BLaER1 treated with 17β-estradiol and CSF1 and Interleukin-3, amounts not matched to agents 10 nM and 100 nM (cell line): ENCODE measurements around the gene ADGRE1.

Source experiments
- H3K27ac ChIP-seq, 11 experiments: shearing (Covaris generic); formaldehyde crosslinking; 2 replicates each; pipeline ENCODE4 v1.8.1; 2022
- H3K27me3 ChIP-seq, 11 experiments: shearing (Covaris generic); formaldehyde crosslinking; 2 replicates each; pipeline ENCODE4 v1.8.1; 2022
- H3K36me3 ChIP-seq, 11 experiments: shearing (Covaris generic); formaldehyde crosslinking; 2 replicates each; pipeline ENCODE4 v1.8.1; 2022
- H3K4me1 ChIP-seq, 10 experiments: shearing (Covaris generic); formaldehyde crosslinking; 2 replicates each; pipeline ENCODE4 v1.8.1; 2022
- H3K4me2 ChIP-seq, 11 experiments: shearing (Covaris generic); formaldehyde crosslinking; 2 replicates each; pipeline ENCODE4 v1.8.1; 2022
- H3K4me3 ChIP-seq, 10 experiments: shearing (Covaris generic); formaldehyde crosslinking; 2 replicates each; pipeline ENCODE4 v1.8.1; 2022
- H3K9ac ChIP-seq, 11 experiments: shearing (Covaris generic); formaldehyde crosslinking; 2 replicates each; pipeline ENCODE4 v1.8.1; 2022
- H3K9me3 ChIP-seq, 11 experiments: shearing (Covaris generic); formaldehyde crosslinking; replicated peaks in 1 of 11; 2 replicates each; pipeline ENCODE4 v1.8.1; 2022
- H4K20me1 ChIP-seq, 11 experiments: shearing (Covaris generic); formaldehyde crosslinking; 2 replicates each; pipeline ENCODE4 v1.8.1; 2022
- Cebpa-rat ChIP-seq, 11 experiments: shearing (Covaris generic); IDR thresholded peaks; 2 replicates each; pipeline ENCODE4 v1.8.1; 2022

Gene ADGRE1

DNA sequence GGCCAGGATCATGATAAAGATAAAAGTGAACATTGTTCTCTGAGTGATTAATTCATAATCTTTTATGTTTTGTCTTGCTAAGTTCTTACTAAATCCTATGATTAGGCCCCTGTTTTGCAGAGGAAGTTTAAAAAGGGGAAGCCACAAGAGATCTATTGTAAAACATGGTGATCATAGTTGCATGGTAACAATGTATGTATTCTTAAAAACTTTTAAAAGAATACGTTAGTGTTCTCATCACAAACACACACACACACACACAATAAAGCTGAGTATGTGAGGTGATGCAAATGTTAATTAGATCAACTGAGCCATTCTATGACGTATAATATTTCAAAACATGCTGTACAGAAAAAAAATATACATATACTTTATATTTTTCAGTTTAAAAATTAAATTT, 82.6 kb downstream of the ADGRE1 start:
- Histone ChIP-seq H3K27me3 (no peaks in the 10 kb centered on the region), H3K4me3 (no peak overlapping the region), H3K27ac (peak overlapping the region in 7 of 11 experiments; percentile 9 to 79 (median 46); a peak in 12 of 22 replicates), H3K9ac (peak overlapping the region in 3 of 11 experiments; percentile 1 to 48 (median 24); a peak in 4 of 22 replicates), H3K36me3 (peaks cover 0 to 47% (median 0%) of the 10 kb centered on the region in 11 experiments; a peak in 4 of 22 replicates), H3K4me2 (peak overlapping the region in 7 of 11 experiments; percentile 2 to 71 (median 38); a peak in 9 of 22 replicates), H3K9me3 (peaks cover 9 to 25% (median 18%) of the 10 kb centered on the region in 11 experiments), H4K20me1 (no peaks in the 10 kb centered on the region), H3K4me1 (peaks cover 8 to 69% (median 21%) of the 10 kb centered on the region in 10 experiments; a peak in 17 of 20 replicates)
- no peak for TF ChIP-seq Cebpa-rat (IDR thresholded peaks at IDR 0.05)

DNA sequence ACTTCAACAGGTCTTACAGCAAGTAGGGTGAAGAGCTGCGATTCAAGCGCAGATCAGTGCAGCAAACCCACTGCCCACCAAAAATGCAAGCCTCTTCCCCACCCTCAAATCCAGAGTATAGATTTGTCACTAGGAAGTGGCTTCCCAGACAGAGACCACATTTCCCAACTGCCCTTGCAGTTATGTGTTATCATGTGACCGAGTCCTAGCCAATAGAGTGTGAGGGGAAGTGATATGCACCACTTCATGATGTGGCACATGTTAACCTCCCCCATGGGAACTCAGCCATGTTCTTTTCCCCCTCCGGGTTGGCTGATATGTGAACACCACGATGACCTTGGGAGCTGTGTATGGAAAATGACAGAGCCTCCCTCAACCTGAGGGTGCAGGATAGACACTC, 83.1 kb downstream of the ADGRE1 start:
- peak overlapping the region in 1 of 10 experiments; percentile 10; a peak in 2 of 20 replicates for H3K4me3 ChIP-seq
- no peaks in the 10 kb centered on the region for H4K20me1 ChIP-seq
- peak overlapping the region in 10 of 11 experiments; percentile 1 to 79 (median 54); a peak in 19 of 22 replicates for H3K27ac ChIP-seq
- TF ChIP-seq Cebpa-rat (IDR thresholded peaks at IDR 0.05), result no peak
- H3K27me3 ChIP-seq, result no peaks in the 10 kb centered on the region
- H3K36me3 ChIP-seq, result peaks cover 0 to 44% (median 0%) of the 10 kb centered on the region in 11 experiments; a peak in 4 of 22 replicates
- H3K4me2 ChIP-seq, result peak overlapping the region in 10 of 11 experiments; percentile 2 to 71 (median 20); a peak in 15 of 22 replicates
- peaks cover 8 to 69% (median 21%) of the 10 kb centered on the region in 10 experiments; a peak in 17 of 20 replicates for H3K4me1 ChIP-seq
- peaks cover 9 to 29% (median 18%) of the 10 kb centered on the region in 11 experiments for H3K9me3 ChIP-seq
- H3K9ac ChIP-seq, result peak overlapping the region in 3 of 11 experiments; percentile 1 to 48 (median 24); a peak in 3 of 22 replicates

DNA sequence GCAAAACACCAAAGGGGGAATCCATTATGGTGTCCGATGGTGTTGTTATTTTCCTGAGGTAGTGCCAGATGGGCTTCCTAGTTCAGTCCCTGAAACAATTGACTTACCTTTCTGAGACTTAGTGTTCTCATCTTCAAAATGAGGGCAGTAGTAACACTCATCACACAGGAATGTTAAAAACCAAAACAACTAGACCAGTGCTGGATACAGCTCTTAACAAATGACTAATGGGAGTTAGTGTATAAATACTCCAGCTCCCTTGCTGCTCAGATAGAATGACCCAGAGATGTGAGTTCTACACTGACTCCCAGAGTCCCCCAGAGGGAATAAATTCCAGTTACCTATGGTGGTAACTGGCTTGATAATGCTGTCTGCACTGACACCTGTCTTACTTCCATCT, 84.0 kb downstream of the ADGRE1 start:
- Histone ChIP-seq H3K4me2 (peak overlapping the region in 4 of 11 experiments; percentile 3 to 71 (median 29); a peak in 6 of 22 replicates), H3K4me3 (peak overlapping the region in 2 of 10 experiments; percentile 10 to 16; a peak in 3 of 20 replicates), H3K27me3 (no peaks in the 10 kb centered on the region), H3K36me3 (peaks cover 0 to 44% (median 0%) of the 10 kb centered on the region in 11 experiments; a peak in 4 of 22 replicates), H3K9ac (no peak overlapping the region), H3K4me1 (peaks cover 8 to 69% (median 21%) of the 10 kb centered on the region in 10 experiments; a peak in 17 of 20 replicates), H3K27ac (peak overlapping the region in 2 of 11 experiments; percentile 76 to 79; a peak in 5 of 22 replicates), H3K9me3 (peaks cover 14 to 35% (median 19%) of the 10 kb centered on the region in 11 experiments), H4K20me1 (no peaks in the 10 kb centered on the region)
- TF ChIP-seq Cebpa-rat (IDR thresholded peaks at IDR 0.05), result no peak

DNA sequence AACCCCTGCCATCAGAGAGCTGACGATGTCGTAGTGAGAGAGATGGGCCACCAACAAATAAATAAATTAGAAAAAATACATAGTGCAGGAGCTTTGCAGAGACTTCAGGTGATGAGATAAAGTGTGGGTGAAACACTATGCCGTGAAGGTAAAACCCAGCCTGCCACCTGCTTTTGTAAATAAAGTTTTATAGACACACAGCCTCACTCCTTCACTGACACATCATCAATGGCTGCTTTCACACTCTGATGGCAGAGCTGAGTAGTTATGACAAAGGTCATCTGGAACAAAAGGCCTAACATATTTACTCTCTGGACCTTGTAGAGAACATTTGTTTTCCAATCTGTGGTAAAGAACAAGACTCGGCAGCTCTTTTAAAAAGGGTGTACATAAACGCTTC, 88.8 kb downstream of the ADGRE1 start:
- peaks cover under 1 to 22% (median 8%) of the 10 kb centered on the region in 10 experiments; a peak in 16 of 20 replicates for H3K4me1 ChIP-seq
- H3K4me2 ChIP-seq, result no peak overlapping the region
- peaks cover 0 to 81% (median 0%) of the 10 kb centered on the region in 11 experiments; a peak in 4 of 22 replicates for H3K36me3 ChIP-seq
- peaks cover 32 to 51% (median 42%) of the 10 kb centered on the region in 11 experiments for H3K9me3 ChIP-seq
- TF ChIP-seq Cebpa-rat (IDR thresholded peaks at IDR 0.05), result no peak
- no peak overlapping the region for H3K4me3 ChIP-seq
- no peaks in the 10 kb centered on the region for H3K27me3 ChIP-seq
- H3K27ac ChIP-seq, result no peak overlapping the region
- no peak overlapping the region for H3K9ac ChIP-seq
- no peaks in the 10 kb centered on the region for H4K20me1 ChIP-seq

DNA sequence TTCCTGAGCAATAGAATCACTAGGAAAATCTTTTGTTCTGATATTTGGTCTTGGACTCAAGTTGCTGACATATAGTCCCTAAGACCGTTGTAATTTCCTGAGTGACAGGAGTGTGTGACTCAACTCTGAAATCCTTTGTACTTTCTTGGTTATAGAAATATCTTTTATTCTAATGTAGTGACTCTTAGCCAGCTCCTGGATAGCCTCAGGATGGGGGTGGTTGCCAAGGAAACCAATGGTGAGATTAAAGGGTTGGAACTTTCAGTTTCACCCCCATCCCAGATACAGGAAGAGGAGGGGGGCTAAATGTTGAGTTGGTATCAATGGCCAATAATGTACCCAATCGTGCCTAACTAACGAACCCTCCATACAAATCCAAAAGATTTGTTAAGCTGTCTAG, 92.0 kb downstream of the ADGRE1 start:
- no peak overlapping the region for H3K27ac ChIP-seq
- peaks cover 36 to 69% (median 57%) of the 10 kb centered on the region in 11 experiments for H3K9me3 ChIP-seq
- TF ChIP-seq Cebpa-rat (IDR thresholded peaks at IDR 0.05), result no peak
- no peaks in the 10 kb centered on the region for H3K27me3 ChIP-seq
- no peak overlapping the region for H3K4me2 ChIP-seq
- no peak overlapping the region for H3K4me3 ChIP-seq
- no peak overlapping the region for H3K9ac ChIP-seq
- H3K36me3 ChIP-seq, result peaks cover 0 to 88% (median 0%) of the 10 kb centered on the region in 11 experiments; a peak in 5 of 22 replicates
- no peaks in the 10 kb centered on the region for H4K20me1 ChIP-seq
- peaks cover 0 to 8% (median 4%) of the 10 kb centered on the region in 10 experiments; a peak in 14 of 20 replicates for H3K4me1 ChIP-seq

DNA sequence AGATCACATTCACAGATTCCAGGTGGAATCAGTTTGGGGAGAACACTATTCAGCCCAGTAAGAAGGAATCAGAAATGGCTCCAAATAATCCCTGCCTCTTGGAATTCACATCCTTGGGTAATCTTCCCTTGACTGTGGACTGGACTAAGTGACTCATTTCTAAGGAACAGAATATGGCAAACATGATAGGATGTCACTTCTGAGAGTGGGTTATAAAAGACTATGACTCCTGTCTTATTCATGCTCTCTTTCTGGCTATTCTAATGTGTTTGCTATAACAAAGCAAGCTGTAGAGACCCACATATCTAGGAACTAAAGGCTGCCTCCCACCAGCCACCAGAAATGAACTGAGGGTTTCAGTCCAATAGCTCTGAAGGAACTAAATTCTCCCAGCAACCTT, 96.1 kb downstream of the ADGRE1 start:
- H3K27ac ChIP-seq, result no peak overlapping the region
- peaks cover 0 to 84% (median 0%) of the 10 kb centered on the region in 11 experiments; a peak in 6 of 22 replicates for H3K36me3 ChIP-seq
- H3K27me3 ChIP-seq, result no peaks in the 10 kb centered on the region
- H3K9ac ChIP-seq, result no peak overlapping the region
- peaks cover 0 to 15% (median 9%) of the 10 kb centered on the region in 10 experiments; a peak in 12 of 20 replicates for H3K4me1 ChIP-seq
- TF ChIP-seq Cebpa-rat (IDR thresholded peaks at IDR 0.05), result no peak
- no peak overlapping the region for H3K4me3 ChIP-seq
- H3K9me3 ChIP-seq, result peaks cover 40 to 68% (median 52%) of the 10 kb centered on the region in 11 experiments
- no peaks in the 10 kb centered on the region for H4K20me1 ChIP-seq
- no peak overlapping the region for H3K4me2 ChIP-seq

DNA sequence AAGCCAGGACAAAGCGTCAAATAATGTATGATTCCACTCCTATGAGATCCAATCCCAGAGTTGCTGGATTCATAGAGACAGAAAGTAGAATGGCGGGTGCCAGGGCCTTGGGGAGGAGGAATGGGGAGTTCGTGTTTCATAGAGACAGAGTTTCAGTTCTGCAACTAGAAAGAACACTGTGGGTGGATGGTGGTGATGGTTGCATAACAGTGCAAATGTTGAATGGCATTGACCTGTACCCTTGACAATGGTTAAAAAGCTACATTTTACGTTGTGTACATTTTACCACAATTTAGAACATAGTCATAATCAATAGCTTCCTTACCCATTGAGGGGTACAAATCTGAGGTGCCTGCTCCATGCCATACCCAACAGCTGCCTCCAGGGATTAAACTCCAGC, 100.5 kb downstream of the ADGRE1 start:
- Histone ChIP-seq H4K20me1 (no peaks in the 10 kb centered on the region), H3K9ac (no peak overlapping the region), H3K9me3 (peaks cover 36 to 60% (median 42%) of the 10 kb centered on the region in 11 experiments), H3K36me3 (peaks cover 0 to 48% (median 0%) of the 10 kb centered on the region in 11 experiments; a peak in 6 of 22 replicates), H3K4me2 (peak overlapping the region in 8 of 11 experiments; percentile 15 to 82 (median 56); a peak in 13 of 22 replicates), H3K4me3 (no peak overlapping the region), H3K27me3 (no peaks in the 10 kb centered on the region), H3K27ac (peak overlapping the region in 8 of 11 experiments; percentile 18 to 69 (median 47); a peak in 12 of 22 replicates), H3K4me1 (peaks cover 0 to 38% (median 21%) of the 10 kb centered on the region in 10 experiments; a peak in 15 of 20 replicates)
- peak in 3 of 11 experiments; percentile 5 to 66 (median 41); a peak in 4 of 22 replicates for TF ChIP-seq Cebpa-rat (IDR thresholded peaks at IDR 0.05)

DNA sequence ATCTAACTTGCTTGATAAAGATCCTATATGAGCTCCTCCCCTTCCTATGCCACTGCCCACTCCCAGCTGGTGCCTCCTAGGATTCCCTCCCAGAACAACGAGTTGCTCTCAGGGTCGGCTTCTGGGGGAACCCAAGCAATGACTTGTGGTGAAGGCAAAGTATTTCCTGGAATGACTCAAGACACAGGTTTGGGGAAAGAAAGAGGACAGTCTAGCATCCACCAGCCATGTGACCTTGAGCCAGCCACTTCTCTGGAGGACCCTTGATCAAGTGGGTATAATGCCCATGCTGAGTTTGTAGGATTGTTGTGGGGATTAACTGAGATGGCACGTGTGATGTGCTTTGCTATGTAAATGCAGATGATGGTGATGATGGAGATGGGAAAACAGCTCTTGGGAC, 100.9 kb downstream of the ADGRE1 start:
- no peak overlapping the region for H3K4me3 ChIP-seq
- H3K4me2 ChIP-seq, result peak overlapping the region in 8 of 11 experiments; percentile 15 to 82 (median 56); a peak in 13 of 22 replicates
- H4K20me1 ChIP-seq, result no peaks in the 10 kb centered on the region
- H3K36me3 ChIP-seq, result peaks cover 0 to 44% (median 0%) of the 10 kb centered on the region in 11 experiments; a peak in 6 of 22 replicates
- H3K9ac ChIP-seq, result no peak overlapping the region
- H3K27ac ChIP-seq, result peak overlapping the region in 8 of 11 experiments; percentile 18 to 69 (median 47); a peak in 13 of 22 replicates
- no peaks in the 10 kb centered on the region for H3K27me3 ChIP-seq
- peaks cover 0 to 38% (median 21%) of the 10 kb centered on the region in 10 experiments; a peak in 15 of 20 replicates for H3K4me1 ChIP-seq
- no peak for TF ChIP-seq Cebpa-rat (IDR thresholded peaks at IDR 0.05)
- H3K9me3 ChIP-seq, result peaks cover 34 to 56% (median 38%) of the 10 kb centered on the region in 11 experiments
